Liver (tissue), 9 donors: ENCODE results near the gene PGM1. TPM values are rescaled to one million over a fixed set of nuclear protein-coding genes. Genes with fewer than 3 reads are reported as not detected.

ENCODE experiments used
- DNase-seq: peaks from one replicate; pipeline ENCODE4 v3.0.0-alpha.2; 2017; ENCODE audit warnings: low spot score
- H3K27ac ChIP-seq, 2 donors: one replicate each; pipeline ENCODE4 v1.7.0; 2013; ENCODE audit warnings: inconsistent platforms in 2 of 2, low read length in 2 of 2, control low read depth in 1 of 2, low read depth in 1 of 2, mild to moderate bottlenecking in 1 of 2
- H3K27me3 ChIP-seq, 4 donors: one replicate each; pipeline versions ENCODE4 v1.6.1 to v1.7.0; 2013; ENCODE audit warnings: low read length in 3 of 4, inconsistent platforms in 1 of 4, mild to moderate bottlenecking in 1 of 4, moderate library complexity in 1 of 4; ENCODE audit not compliant: control insufficient read depth in 4 of 4, insufficient read depth in 4 of 4
- H3K36me3 ChIP-seq, 4 donors: one replicate each; pipeline versions ENCODE4 v1.6.1 to v1.7.0; 2013; ENCODE audit warnings: low read length in 3 of 4, mild to moderate bottlenecking in 3 of 4, low read depth in 1 of 4, moderate library complexity in 1 of 4; ENCODE audit not compliant: control insufficient read depth in 4 of 4, insufficient read depth in 3 of 4
- H3K4me1 ChIP-seq, 4 donors: one replicate each; pipeline versions ENCODE4 v1.6.1 to v1.7.0; 2013; ENCODE audit warnings: low read length in 3 of 4, mild to moderate bottlenecking in 3 of 4, moderate library complexity in 1 of 4; ENCODE audit not compliant: control insufficient read depth in 4 of 4, insufficient read depth in 4 of 4
- H3K4me3 ChIP-seq, 3 donors: one replicate each; pipeline versions ENCODE4 v1.6.1 to v1.7.0; 2013; ENCODE audit warnings: low read length in 3 of 3, control low read depth in 1 of 3, low read depth in 1 of 3, mild to moderate bottlenecking in 1 of 3
- H3K9ac ChIP-seq, 2 donors: one replicate each; pipeline ENCODE4 v1.7.0; 2013; ENCODE audit warnings: low read length in 2 of 2, mild to moderate bottlenecking in 2 of 2, moderate library complexity in 2 of 2, control low read depth in 1 of 2, low read depth in 1 of 2
- H3K9me3 ChIP-seq, 4 donors: one replicate each; pipeline versions ENCODE4 v1.6.1 to v1.7.0; 2013; ENCODE audit warnings: low read length in 3 of 4; ENCODE audit not compliant: control insufficient read depth in 4 of 4
- ATF3 ChIP-seq: IDR thresholded peaks from 2 replicates; pipeline ENCODE4 v1.6.1; 2016; ENCODE audit warnings: antibody characterized with exemption
- CTCF ChIP-seq: fragments of 150-350 bp; IDR thresholded peaks from 2 replicates; pipeline ENCODE4 v1.5.1; 2017; ENCODE audit warnings: improper control_type of control experiment, low read depth, low read length; ENCODE audit not compliant: missing input control
- EGR1 ChIP-seq, 2 donors: IDR thresholded peaks; 2 replicates each; pipeline ENCODE4 v1.6.1; 2016 to 2018; ENCODE audit warnings: antibody characterized with exemption in 2 of 2, low read depth in 2 of 2
- FOXA1 ChIP-seq: IDR thresholded peaks from 2 replicates; pipeline ENCODE4 v1.6.1; 2016; ENCODE audit warnings: antibody characterized with exemption
- FOXA2 ChIP-seq: IDR thresholded peaks from 2 replicates; pipeline ENCODE4 v1.6.1; 2016; ENCODE audit warnings: antibody characterized with exemption
- GABPA ChIP-seq, 2 donors: IDR thresholded peaks in 1 of 2; conservative IDR thresholded peaks in 1 of 2; 2 replicates each; pipeline ENCODE4 v1.6.1; 2016; ENCODE audit warnings: antibody characterized with exemption in 2 of 2, mild to moderate bottlenecking in 1 of 2, moderate library complexity in 1 of 2
- HNF4A ChIP-seq, 2 donors: conservative IDR thresholded peaks; 2 replicates each; pipeline ENCODE4 v1.6.1; 2016; ENCODE audit warnings: antibody characterized with exemption in 2 of 2, mild to moderate bottlenecking in 2 of 2
- HNF4G ChIP-seq: IDR thresholded peaks from 2 replicates; pipeline ENCODE4 v1.6.1; 2016; ENCODE audit warnings: antibody characterized with exemption
- JUND ChIP-seq, 2 donors: IDR thresholded peaks; 2 replicates each; pipeline ENCODE4 v1.6.1; 2016; ENCODE audit warnings: antibody characterized with exemption in 2 of 2
- MAX ChIP-seq: IDR thresholded peaks from 2 replicates; pipeline ENCODE4 v1.6.1; 2016; ENCODE audit warnings: antibody characterized with exemption
- NR2F2 ChIP-seq: IDR thresholded peaks from 2 replicates; pipeline ENCODE4 v1.6.1; 2016; ENCODE audit warnings: antibody characterized with exemption
- RAD21 ChIP-seq, 2 donors: IDR thresholded peaks; 2 replicates each; pipeline ENCODE4 v1.6.1; 2016; ENCODE audit warnings: antibody characterized with exemption in 2 of 2, mild to moderate bottlenecking in 2 of 2
- REST ChIP-seq: IDR thresholded peaks from 2 replicates; pipeline ENCODE4 v1.6.1; 2016; ENCODE audit warnings: antibody characterized with exemption, mild to moderate bottlenecking
- RXRA ChIP-seq, 2 donors: IDR thresholded peaks; 2 replicates each; pipeline ENCODE4 v1.6.1; 2017 to 2018; ENCODE audit warnings: antibody characterized with exemption in 2 of 2, mild to moderate bottlenecking in 1 of 2
- SP1 ChIP-seq: IDR thresholded peaks from 2 replicates; pipeline ENCODE4 v1.6.1; 2018; ENCODE audit warnings: antibody characterized with exemption, mild to moderate bottlenecking
- TAF1 ChIP-seq: conservative IDR thresholded peaks from 2 replicates; pipeline ENCODE4 v1.6.1; 2016; ENCODE audit warnings: antibody characterized with exemption, mild to moderate bottlenecking
- YY1 ChIP-seq: IDR thresholded peaks from 2 replicates; pipeline ENCODE4 v1.6.1; 2016; ENCODE audit warnings: antibody characterized with exemption, mild to moderate bottlenecking
- ZBTB33 ChIP-seq: IDR thresholded peaks from 2 replicates; pipeline ENCODE4 v1.6.1; 2016; ENCODE audit warnings: antibody characterized with exemption
- WGBS: extraction: QIAGEN DNeasy Blood & Tissue Kit; methylation state at CpG from one replicate; pipeline ENCODE4 v1.1.7; 2013; 5-methylcytosine and 5-hydroxymethylcytosine counted together
- polyA plus RNA-seq, 2 donors: library from polyadenylated mRNA; stranded (reverse) in 1 of 2; unstranded in 1 of 2; fragments of 200-250 nt in 1 of 2; fragments of >200 nt in 1 of 2; fragmentation: Nextera tagmentation in 1 of 2; extraction: Ambion mirVana in 1 of 2; gene quantifications; one replicate each; pipeline versions ENCODE4 v1.2.1 to v1.2.3, GENCODE V29; 2013 to 2015
- total RNA-seq, 2 donors: library from RNA; depleted of rRNA; stranded (reverse); fragments of >200 nt; gene quantifications; one replicate each; pipeline ENCODE4 v1.2.3, GENCODE V29; 2014
- donor health status: healthy.
- donor health status: healthy.
- donor health status: healthy.
- donor health status: healthy.
- donor health status: healthy.

PGM1 gene
- total and polyA plus RNA-seq, 4 donors: 57.3 to 224 (median 120) TPM

- no peaks in the 10 kb centered on the region for H3K36me3 ChIP-seq
- no peaks in the 10 kb centered on the region for H3K27me3 ChIP-seq
- H3K27ac ChIP-seq: no peak overlapping the region
- no peak overlapping the region for H3K9ac ChIP-seq
- 86% methylated on average over 13 of the region's 13 CpGs for WGBS
- TF ChIP-seq HNF4G (no peak), NR2F2 (no peak), TAF1 (no peak), JUND (IDR thresholded peaks at IDR 0.05) (no peak), FOXA1 (no peak), ZBTB33 (no peak), RAD21 (IDR thresholded peaks at IDR 0.05) (no peak), FOXA2 (no peak), REST (no peak), EGR1 (IDR thresholded peaks at IDR 0.05; ENCODE audit: low read depth in 2 of 2) (no peak), HNF4A (conservative IDR thresholded peaks at IDR 0.05) (no peak), MAX (no peak), CTCF (no peak), ATF3 (no peak), SP1 (no peak), YY1 (no peak), GABPA (IDR thresholded peaks at IDR 0.05 in 1 of 2, conservative IDR thresholded peaks at IDR 0.05 in 1 of 2) (no peak), RXRA (IDR thresholded peaks at IDR 0.05) (no peak)
- no peaks in the 10 kb centered on the region for H3K9me3 ChIP-seq
- DNase-seq: no peak
- H3K4me3 ChIP-seq: no peak overlapping the region
- no peaks in the 10 kb centered on the region for H3K4me1 ChIP-seq
Observed at GRCh38 chr1:63698001-63698838, 105.0 kb downstream of the PGM1 start.
